Peyer's patch (tissue), 4 donors: ENCODE results near the gene FAF2.

Experiments used
- POLR2A ChIP-seq, 2 donors: fragments of 450-650 bp; IDR thresholded peaks; one replicate each; pipeline ENCODE4 v1.5.1; 2017; ENCODE audit warnings: antibody characterized with exemption in 2 of 2, mild to moderate bottlenecking in 2 of 2, moderate library complexity in 2 of 2
- TF ChIP-seq, protein P1 (sequence below), 6 experiments: fragments of 450-650 bp in 4 of 6; fragments of 200-600 bp in 2 of 6; sonication (generic) in 1 of 6; IDR thresholded peaks; one replicate each; pipeline ENCODE4 v1.5.1; 2017 to 2019; ENCODE audit warnings: antibody characterized with exemption in 6 of 6, mild to moderate bottlenecking in 3 of 6, moderate library complexity in 1 of 6

- TF ChIP-seq, protein P1, sequence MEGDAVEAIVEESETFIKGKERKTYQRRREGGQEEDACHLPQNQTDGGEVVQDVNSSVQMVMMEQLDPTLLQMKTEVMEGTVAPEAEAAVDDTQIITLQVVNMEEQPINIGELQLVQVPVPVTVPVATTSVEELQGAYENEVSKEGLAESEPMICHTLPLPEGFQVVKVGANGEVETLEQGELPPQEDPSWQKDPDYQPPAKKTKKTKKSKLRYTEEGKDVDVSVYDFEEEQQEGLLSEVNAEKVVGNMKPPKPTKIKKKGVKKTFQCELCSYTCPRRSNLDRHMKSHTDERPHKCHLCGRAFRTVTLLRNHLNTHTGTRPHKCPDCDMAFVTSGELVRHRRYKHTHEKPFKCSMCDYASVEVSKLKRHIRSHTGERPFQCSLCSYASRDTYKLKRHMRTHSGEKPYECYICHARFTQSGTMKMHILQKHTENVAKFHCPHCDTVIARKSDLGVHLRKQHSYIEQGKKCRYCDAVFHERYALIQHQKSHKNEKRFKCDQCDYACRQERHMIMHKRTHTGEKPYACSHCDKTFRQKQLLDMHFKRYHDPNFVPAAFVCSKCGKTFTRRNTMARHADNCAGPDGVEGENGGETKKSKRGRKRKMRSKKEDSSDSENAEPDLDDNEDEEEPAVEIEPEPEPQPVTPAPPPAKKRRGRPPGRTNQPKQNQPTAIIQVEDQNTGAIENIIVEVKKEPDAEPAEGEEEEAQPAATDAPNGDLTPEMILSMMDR (IDR thresholded peaks at IDR 0.05): no peak
- peak in 1 of 2 donors; percentile 51 for TF ChIP-seq POLR2A (IDR thresholded peaks at IDR 0.05)
Measured at GRCh38 chr5:176549871-176550270, 101.7 kb downstream of the FAF2 start.
